GM12878 (cell line): ENCODE data around the gene IL17RC. TPM values are rescaled to one million over a fixed set of nuclear protein-coding genes. Genes with fewer than 3 reads are reported as not detected.
A peak's percentile ranks its signal among the peaks of the same experiment; 100 is the strongest.

ENCODE experiments used
- ATAC-seq: fragments of 200-7000 bp; cut with Tn5 transposase; 3 replicates; pipeline ENCODE4 v1.9.1; 2020; ENCODE audit warnings: mild to moderate bottlenecking, moderate library complexity
- BruUV-seq: library from RNA; stranded (reverse); fragments of 400-500 nt; replicated peaks from 2 replicates; lab custom pipeline; 2021; lab: Mats Ljungman, UMichigan
- CTCF ChIA-PET: fragments of 300-600 bp; sonication (Branson Sonifier 250); formaldehyde crosslinking; extraction: SDS; loops from one replicate; lab custom pipeline; 2021; ENCODE audit warnings: inconsistent platforms; lab: Yijun Ruan, JAX
- POLR2A ChIA-PET: fragments of 350-600 bp; formaldehyde crosslinking; extraction: SDS; loops from one replicate; lab custom pipeline; 2021; ENCODE audit warnings: inconsistent platforms; lab: Charles Lee
- RAD21 ChIA-PET: fragments of 300-600 bp; sonication (Branson Sonifier 250); formaldehyde crosslinking; loops from one replicate; lab custom pipeline; 2023; ENCODE audit warnings: antibody characterized with exemption; ENCODE audit not compliant: unreplicated experiment; lab: Charles Lee
- SMC1A ChIA-PET: fragments of 300-600 bp; sonication (Branson Sonifier 250); formaldehyde crosslinking; loops from one replicate; lab custom pipeline; 2023; ENCODE audit not compliant: unreplicated experiment, uncharacterized antibody; lab: Charles Lee
- DNase-seq: peaks from one replicate; pipeline ENCODE4 v3.0.0-alpha.2; 2011; ENCODE audit warnings: low read depth, low spot score
- FAIRE-seq: peaks from 3 replicates; lab custom pipeline; 2011; peaks lifted over from hg19 to GRCh38; lab: Jason Lieb, UNC
- H2AFZ ChIP-seq: 2 replicates; pipeline ENCODE4 v1.6.0; 2011; ENCODE audit warnings: low read depth, low read length, control low read depth; ENCODE audit not compliant: control insufficient read depth
- H3K27ac ChIP-seq: 2 replicates; pipeline ENCODE4 v1.5.1; 2011; ENCODE audit warnings: control low read depth; ENCODE audit not compliant: control insufficient read depth, insufficient read depth
- H3K27me3 ChIP-seq, 2 experiments: replicated peaks in 1 of 2; 2 replicates each; pipeline versions ENCODE4 v1.6.0 to v1.6.1; 2011; ENCODE audit warnings: low read length in 1 of 2; ENCODE audit not compliant: control insufficient read depth in 2 of 2, insufficient read depth in 2 of 2
- H3K36me3 ChIP-seq, 2 experiments: 2 replicates each; pipeline ENCODE4 v1.5.1; 2011; ENCODE audit warnings: low read length in 1 of 2; ENCODE audit not compliant: control insufficient read depth in 2 of 2, insufficient read depth in 2 of 2
- H3K4me1 ChIP-seq: 2 replicates; pipeline ENCODE4 v1.6.1; 2011; ENCODE audit warnings: mild to moderate bottlenecking, low read length, moderate library complexity, mixed read lengths; ENCODE audit not compliant: control insufficient read depth, insufficient read depth
- H3K4me2 ChIP-seq: 2 replicates; pipeline ENCODE4 v1.6.0; 2011; ENCODE audit warnings: control low read depth; ENCODE audit not compliant: control insufficient read depth, insufficient read depth
- H3K4me3 ChIP-seq: fragments of 200-600 bp; sonication (generic); 2 replicates; pipeline ENCODE4 v1.5.1; 2016
- H3K79me2 ChIP-seq: 2 replicates; pipeline ENCODE4 v1.6.0; 2011; ENCODE audit warnings: low read length; ENCODE audit not compliant: control insufficient read depth, insufficient read depth
- H3K9ac ChIP-seq: 2 replicates; pipeline ENCODE4 v1.8.0; 2011; ENCODE audit warnings: low read length, control low read depth, mixed read lengths; ENCODE audit not compliant: control insufficient read depth, insufficient read depth
- H3K9me3 ChIP-seq: replicated peaks from 3 replicates; pipeline ENCODE4 v1.5.1; 2011; ENCODE audit warnings: mild to moderate bottlenecking, low read length; ENCODE audit not compliant: control insufficient read depth, insufficient read depth
- H4K20me1 ChIP-seq: 2 replicates; pipeline ENCODE4 v1.6.0; 2011; ENCODE audit not compliant: control insufficient read depth, insufficient read depth
- BRCA1 ChIP-seq: IDR thresholded peaks from 2 replicates; pipeline ENCODE4 v1.6.1; 2011; ENCODE audit warnings: low read depth, low read length, improper control_type of control experiment
- CBX3 ChIP-seq: fragments of 200-600 bp; sonication (generic); IDR thresholded peaks from 2 replicates; pipeline ENCODE4 v1.6.1; 2016; ENCODE audit warnings: low read depth, borderline replicate concordance
- CBX5 ChIP-seq: sonication (generic); IDR thresholded peaks from 2 replicates; pipeline ENCODE4 v1.6.1; 2016; ENCODE audit warnings: low read depth, moderate library complexity, mild to moderate bottlenecking, inconsistent platforms
- EED ChIP-seq: sonication (generic); IDR thresholded peaks from 2 replicates; pipeline ENCODE4 v1.6.1; 2016; ENCODE audit warnings: antibody characterized with exemption, low read depth
- EZH2 ChIP-seq: IDR thresholded peaks from 2 replicates; pipeline ENCODE4 v1.6.1; 2012; ENCODE audit warnings: low read depth, mild to moderate bottlenecking, control low read depth, inconsistent platforms, low read length, borderline replicate concordance; ENCODE audit not compliant: control insufficient read depth
- IKZF1 ChIP-seq: fragments of 450-650 bp; conservative IDR thresholded peaks from 2 replicates; pipeline ENCODE4 v1.6.1; 2017; ENCODE audit warnings: antibody characterized with exemption, mild to moderate bottlenecking
- IRF3 ChIP-seq: fragments of 450-650 bp; IDR thresholded peaks from 2 replicates; pipeline ENCODE4 v1.6.1; 2014; ENCODE audit warnings: mild to moderate bottlenecking
- MTA3 ChIP-seq: IDR thresholded peaks from 2 replicates; pipeline ENCODE4 v1.6.1; 2012; ENCODE audit warnings: low read length, inconsistent platforms, borderline replicate concordance
- NKRF ChIP-seq: fragments of 450-650 bp; conservative IDR thresholded peaks from 2 replicates; pipeline ENCODE4 v1.6.1; 2017; ENCODE audit warnings: mild to moderate bottlenecking, moderate library complexity
- RCOR1 ChIP-seq: conservative IDR thresholded peaks from 2 replicates; pipeline ENCODE4 v1.6.1; 2012; ENCODE audit warnings: low read depth, low read length, improper control_type of control experiment
- ZNF24 ChIP-seq: fragments of 450-650 bp; IDR thresholded peaks from 2 replicates; pipeline ENCODE4 v1.6.1; 2017; ENCODE audit warnings: antibody characterized with exemption, mild to moderate bottlenecking
- ZNF384 ChIP-seq: IDR thresholded peaks from 2 replicates; pipeline ENCODE4 v1.6.1; 2012; ENCODE audit warnings: low read depth, mild to moderate bottlenecking, low read length, improper control_type of control experiment, borderline replicate concordance
- ZNF592 ChIP-seq: fragments of 450-650 bp; IDR thresholded peaks from 2 replicates; pipeline ENCODE4 v1.6.1; 2017; ENCODE audit warnings: mild to moderate bottlenecking, moderate library complexity
- WGBS: methylation state at CpG from one replicate; pipeline ENCODE4 v1.1.6; 2016; ENCODE audit warnings: low lambda C conversion rate; ENCODE audit not compliant: insufficient replicate concordance, insufficient coverage; ENCODE audit errors: missing lambda C conversion rate; 5-methylcytosine and 5-hydroxymethylcytosine counted together
- in situ Hi-C: fragments of 300-500 bp; cut with MboI; formaldehyde crosslinking; loops from 9 replicates; pipeline ENCODE4 v1.14.3; 2018; ENCODE audit warnings: mixed read lengths
- intact Hi-C: fragments of 100-400 bp; cut with micrococcal nuclease; formaldehyde crosslinking; loops from one replicate; pipeline ENCODE4 v1.14.2; 2022; ENCODE audit not compliant: unreplicated experiment
- polyA plus RNA-seq, 11 experiments: library from polyadenylated mRNA; depleted of rRNA in 4 of 11; unstranded in 6 of 11; stranded (reverse) in 5 of 11; fragments of >200 nt; fragmentation: Nextera tagmentation in 4 of 11; fragmentation: Illumina TruSeq in 1 of 11; extraction: Ambion mirVana in 4 of 11; extraction: Trizol in 1 of 11; gene quantifications; 1 replicate in 1 of 11; 2 replicates in 10 of 11; pipeline versions ENCODE4 v1.2.1 to v1.2.3, GENCODE V29; 2011 to 2016; ENCODE audit warnings: inconsistent platforms in 2 of 11, missing spikeins in 2 of 11, low read depth in 1 of 11
- total RNA-seq, 4 experiments: library from RNA; depleted of rRNA in 3 of 4; stranded (reverse); fragments of >200 nt in 3 of 4; fragmentation: Illumina TruSeq in 1 of 4; extraction: Trizol in 1 of 4; gene quantifications; 2 replicates each; pipeline versions ENCODE4 v1.2.1 to v1.2.3, GENCODE V29; 2013 to 2021

IL17RC gene
- total and polyA plus RNA-seq, 10 of the 15 experiments (the other 5 are each of a cell fraction or from before 2014, with no cell fraction given), result 0.07 to 4.4 (median 0.34) TPM; not detected in 3

- Histone ChIP-seq H3K79me2 (no peaks in the 10 kb centered on the region), H2AFZ (no peak overlapping the region), H3K9ac (no peak overlapping the region), H4K20me1 (no peaks in the 10 kb centered on the region), H3K4me3 (no peak overlapping the region), H3K27me3 (no peaks in the 10 kb centered on the region), H3K36me3 (no peaks in the 10 kb centered on the region), H3K27ac (no peak overlapping the region), H3K4me1 (peaks cover 8% of the 10 kb centered on the region), H3K9me3 (no peaks in the 10 kb centered on the region), H3K4me2 (no peak overlapping the region)
- RAD21 ChIA-PET, result interaction anchor here (0.9 kb wide), 1 partner anchor 18 kb away, joined by 3 read pairs; no protein-coding TSS in a partner anchor
- POLR2A ChIA-PET, result interaction anchor here (0.9 to 2.8 kb wide), 3 partner anchors 11 to 29 kb away, joined by 3 to 7 read pairs (median 3); partner anchors contain the start of gene CIDEC
- 22% methylated on average over 4 of the region's 4 CpGs for WGBS
- intact Hi-C loops (no loop called here), in situ Hi-C loops (no loop called here)
- CTCF ChIA-PET, result interaction anchor here (1.6 kb wide), 1 partner anchor 29 kb away, joined by 7 read pairs; no protein-coding TSS in a partner anchor
- DNase-seq, result no peak
- 0 out of 2 replicates have a peak, but pooled peaks have one; percentile 30 for TF ChIP-seq EED
- TF ChIP-seq RCOR1, result no peak
- TF ChIP-seq EZH2, result no peak
- TF ChIP-seq IRF3, result no peak
- TF ChIP-seq IKZF1, result peak; percentile 36; the same call in 1 of the 2 replicates
- TF ChIP-seq ZNF24, result no peak
- no peak for TF ChIP-seq CBX3
- TF ChIP-seq BRCA1, result no peak
- no peak for TF ChIP-seq MTA3
- TF ChIP-seq NKRF, result no peak
- no peak for TF ChIP-seq CBX5
- TF ChIP-seq ZNF384, result no peak
- TF ChIP-seq ZNF592, result no peak
- ATAC-seq, result no peak
- FAIRE-seq, result no peak
- BruUV-seq, result no TSS peak
- SMC1A ChIA-PET, result interaction anchor here (2.0 kb wide), 1 partner anchor 14 kb away, joined by 7 read pairs; no protein-coding TSS in a partner anchor
These were observed 13.7 kb upstream of the IL17RC start for GRCh38 chr3:9903238-9903624.
